ENCODE data around the gene LGSN.
"Not testable (repeated sequence)": the region's sequence is repeated elsewhere in the genome, so short reads cannot be mapped to it uniquely, and the experiment has no call there.

The LGSN gene

GRCh38 chr6:63347599-63347998 is 27.8 kb upstream of the LGSN start:
- H3K9me3 ChIP-seq (ENCODE audit: control insufficient read depth, low read length) = no peaks in the 10 kb centered on the region
- WGBS, 2 experiments = 92 to 98% methylated on average over 2 of the region's 2 CpGs
- H3K4me1 ChIP-seq (ENCODE audit: control insufficient read depth, insufficient read depth, low read length) = no peaks in the 10 kb centered on the region
- no peaks in the 10 kb centered on the region for H3K36me3 ChIP-seq (ENCODE audit: control insufficient read depth, insufficient read depth, low read length)
- no peaks in the 10 kb centered on the region for H3K27me3 ChIP-seq (ENCODE audit: control insufficient read depth, insufficient read depth, low read length, poor library complexity, severe bottlenecking)
- no peak overlapping the region for H3K27ac ChIP-seq (ENCODE audit: insufficient read depth, low read depth, low read length, poor library complexity, severe bottlenecking)
- no peak overlapping the region for H3K4me3 ChIP-seq (ENCODE audit: insufficient read depth, low read depth, low read length)

GRCh38 chr6:63346217-63346835 is 26.5 kb upstream of the LGSN start:
- H3K9me3 ChIP-seq (ENCODE audit: control insufficient read depth, low read length) = no peaks in the 10 kb centered on the region
- H3K36me3 ChIP-seq (ENCODE audit: control insufficient read depth, insufficient read depth, low read length) = no peaks in the 10 kb centered on the region
- H3K27ac ChIP-seq (ENCODE audit: insufficient read depth, low read depth, low read length, poor library complexity, severe bottlenecking) = no peak overlapping the region
- no peaks in the 10 kb centered on the region for H3K27me3 ChIP-seq (ENCODE audit: control insufficient read depth, insufficient read depth, low read length, poor library complexity, severe bottlenecking)
- 93 to 97% methylated on average over 7 of the region's 7 CpGs for WGBS, 2 experiments
- H3K4me1 ChIP-seq (ENCODE audit: control insufficient read depth, insufficient read depth, low read length) = no peaks in the 10 kb centered on the region
- no peak overlapping the region for H3K4me3 ChIP-seq (ENCODE audit: insufficient read depth, low read depth, low read length)

GRCh38 chr6:63340351-63340750 is 20.6 kb upstream of the LGSN start:
- H3K4me3 ChIP-seq (ENCODE audit: insufficient read depth, low read depth, low read length) = no peak overlapping the region
- no peaks in the 10 kb centered on the region for H3K4me1 ChIP-seq (ENCODE audit: control insufficient read depth, insufficient read depth, low read length)
- H3K9me3 ChIP-seq (ENCODE audit: control insufficient read depth, low read length) = peaks cover 2% of the 10 kb centered on the region
- no peaks in the 10 kb centered on the region for H3K36me3 ChIP-seq (ENCODE audit: control insufficient read depth, insufficient read depth, low read length)
- H3K27me3 ChIP-seq (ENCODE audit: control insufficient read depth, insufficient read depth, low read length, poor library complexity, severe bottlenecking) = no peaks in the 10 kb centered on the region
- no peak overlapping the region for H3K27ac ChIP-seq (ENCODE audit: insufficient read depth, low read depth, low read length, poor library complexity, severe bottlenecking)

GRCh38 chr6:63334652-63335051 is 14.9 kb upstream of the LGSN start:
- not testable (repeated sequence) for H3K27ac ChIP-seq (ENCODE audit: insufficient read depth, low read depth, low read length, poor library complexity, severe bottlenecking); H3K4me3 ChIP-seq (ENCODE audit: insufficient read depth, low read depth, low read length); H3K9me3 ChIP-seq (ENCODE audit: control insufficient read depth, low read length); H3K27me3 ChIP-seq (ENCODE audit: control insufficient read depth, insufficient read depth, low read length, poor library complexity, severe bottlenecking); H3K36me3 ChIP-seq (ENCODE audit: control insufficient read depth, insufficient read depth, low read length); H3K4me1 ChIP-seq (ENCODE audit: control insufficient read depth, insufficient read depth, low read length)
- 84 to 88% methylated on average over 2 of the region's 2 CpGs for WGBS, 2 experiments

GRCh38 chr6:63333440-63333839 is 13.7 kb upstream of the LGSN start:
- H3K9me3 ChIP-seq (ENCODE audit: control insufficient read depth, low read length) = no peaks in the 10 kb centered on the region
- H3K36me3 ChIP-seq (ENCODE audit: control insufficient read depth, insufficient read depth, low read length) = no peaks in the 10 kb centered on the region
- no peaks in the 10 kb centered on the region for H3K4me1 ChIP-seq (ENCODE audit: control insufficient read depth, insufficient read depth, low read length)
- WGBS, 2 experiments = 83 to 89% methylated on average over 2 of the region's 2 CpGs
- H3K27me3 ChIP-seq (ENCODE audit: control insufficient read depth, insufficient read depth, low read length, poor library complexity, severe bottlenecking) = no peaks in the 10 kb centered on the region
- no peak overlapping the region for H3K27ac ChIP-seq (ENCODE audit: insufficient read depth, low read depth, low read length, poor library complexity, severe bottlenecking)
- H3K4me3 ChIP-seq (ENCODE audit: insufficient read depth, low read depth, low read length) = no peak overlapping the region

- 96% methylated on average over 14 to 15 of the region's 15 CpGs for WGBS, 2 experiments
- not testable (repeated sequence) for H3K27ac ChIP-seq (ENCODE audit: insufficient read depth, low read depth, low read length, poor library complexity, severe bottlenecking); H3K4me3 ChIP-seq (ENCODE audit: insufficient read depth, low read depth, low read length); H3K27me3 ChIP-seq (ENCODE audit: control insufficient read depth, insufficient read depth, low read length, poor library complexity, severe bottlenecking); H3K36me3 ChIP-seq (ENCODE audit: control insufficient read depth, insufficient read depth, low read length); H3K4me1 ChIP-seq (ENCODE audit: control insufficient read depth, insufficient read depth, low read length); H3K9me3 ChIP-seq (ENCODE audit: control insufficient read depth, low read length)
These were observed 6.8 kb upstream of the LGSN start for GRCh38 chr6:63326630-63327029.

GRCh38 chr6:63322981-63323380 is 3.2 kb upstream of the LGSN start:
- H3K27ac ChIP-seq (ENCODE audit: insufficient read depth, low read depth, low read length, poor library complexity, severe bottlenecking) = no peak overlapping the region
- no peaks in the 10 kb centered on the region for H3K9me3 ChIP-seq (ENCODE audit: control insufficient read depth, low read length)
- H3K4me1 ChIP-seq (ENCODE audit: control insufficient read depth, insufficient read depth, low read length) = no peaks in the 10 kb centered on the region
- 100% methylated on average over 1 of the region's 1 CpG for WGBS, 2 experiments
- H3K27me3 ChIP-seq (ENCODE audit: control insufficient read depth, insufficient read depth, low read length, poor library complexity, severe bottlenecking) = no peaks in the 10 kb centered on the region
- no peak overlapping the region for H3K4me3 ChIP-seq (ENCODE audit: insufficient read depth, low read depth, low read length)
- no peaks in the 10 kb centered on the region for H3K36me3 ChIP-seq (ENCODE audit: control insufficient read depth, insufficient read depth, low read length)

GRCh38 chr6:63321821-63322220 is 2.0 kb upstream of the LGSN start:
- Histone ChIP-seq H3K9me3 (ENCODE audit: control insufficient read depth, low read length) (no peaks in the 10 kb centered on the region), H3K36me3 (ENCODE audit: control insufficient read depth, insufficient read depth, low read length) (no peaks in the 10 kb centered on the region), H3K27me3 (ENCODE audit: control insufficient read depth, insufficient read depth, low read length, poor library complexity, severe bottlenecking) (no peaks in the 10 kb centered on the region), H3K27ac (ENCODE audit: insufficient read depth, low read depth, low read length, poor library complexity, severe bottlenecking) (no peak overlapping the region), H3K4me3 (ENCODE audit: insufficient read depth, low read depth, low read length) (no peak overlapping the region), H3K4me1 (ENCODE audit: control insufficient read depth, insufficient read depth, low read length) (no peaks in the 10 kb centered on the region)
- 95 to 100% methylated on average over 1 of the region's 1 CpG for WGBS, 2 experiments

- H3K27me3 ChIP-seq (ENCODE audit: control insufficient read depth, insufficient read depth, low read length, poor library complexity, severe bottlenecking) = no peaks in the 10 kb centered on the region
- H3K4me3 ChIP-seq (ENCODE audit: insufficient read depth, low read depth, low read length) = no peak overlapping the region
- H3K9me3 ChIP-seq (ENCODE audit: control insufficient read depth, low read length) = no peaks in the 10 kb centered on the region
- no peaks in the 10 kb centered on the region for H3K4me1 ChIP-seq (ENCODE audit: control insufficient read depth, insufficient read depth, low read length)
- 79 to 86% methylated on average over 1 of the region's 1 CpG for WGBS, 2 experiments
- H3K36me3 ChIP-seq (ENCODE audit: control insufficient read depth, insufficient read depth, low read length) = no peaks in the 10 kb centered on the region
- H3K27ac ChIP-seq (ENCODE audit: insufficient read depth, low read depth, low read length, poor library complexity, severe bottlenecking) = no peak overlapping the region
These were observed 2.1 kb downstream of the LGSN start for GRCh38 chr6:63317641-63318040.

GRCh38 chr6:63316113-63316512 is 3.7 kb downstream of the LGSN start:
- H3K36me3 ChIP-seq (ENCODE audit: control insufficient read depth, insufficient read depth, low read length) = no peaks in the 10 kb centered on the region
- no peak overlapping the region for H3K4me3 ChIP-seq (ENCODE audit: insufficient read depth, low read depth, low read length)
- WGBS, 2 experiments = 95 to 97% methylated on average over 3 of the region's 3 CpGs

GRCh38 chr6:63313111-63313510 is 6.7 kb downstream of the LGSN start:
- no peaks in the 10 kb centered on the region for H3K36me3 ChIP-seq (ENCODE audit: control insufficient read depth, insufficient read depth, low read length)
- WGBS, 2 experiments = 92 to 95% methylated on average over 1 to 2 of the region's 2 CpGs
- no peaks in the 10 kb centered on the region for H3K9me3 ChIP-seq (ENCODE audit: control insufficient read depth, low read length)

More at GRCh38 chr6:63316113-63316512, 3.7 kb downstream of the LGSN start:
- Histone ChIP-seq H3K9me3 (ENCODE audit: control insufficient read depth, low read length) (no peaks in the 10 kb centered on the region), H3K4me1 (ENCODE audit: control insufficient read depth, insufficient read depth, low read length) (no peaks in the 10 kb centered on the region), H3K27me3 (ENCODE audit: control insufficient read depth, insufficient read depth, low read length, poor library complexity, severe bottlenecking) (no peaks in the 10 kb centered on the region), H3K27ac (ENCODE audit: insufficient read depth, low read depth, low read length, poor library complexity, severe bottlenecking) (no peak overlapping the region)

More at GRCh38 chr6:63313111-63313510, 6.7 kb downstream of the LGSN start:
- no peaks in the 10 kb centered on the region for H3K27me3 ChIP-seq (ENCODE audit: control insufficient read depth, insufficient read depth, low read length, poor library complexity, severe bottlenecking)
- H3K4me3 ChIP-seq (ENCODE audit: insufficient read depth, low read depth, low read length) = no peak overlapping the region
- no peak overlapping the region for H3K27ac ChIP-seq (ENCODE audit: insufficient read depth, low read depth, low read length, poor library complexity, severe bottlenecking)
- no peaks in the 10 kb centered on the region for H3K4me1 ChIP-seq (ENCODE audit: control insufficient read depth, insufficient read depth, low read length)
